GM19240 (cell line): ENCODE results near the gene SHANK2.

ENCODE experiments used
- DNase-seq: peaks from one replicate; pipeline ENCODE4 v3.0.0; 2011; ENCODE audit warnings: low spot score; ENCODE audit not compliant: insufficient read length

The SHANK2 gene

GRCh38 chr11:71269603-71270511, 17.5 kb upstream of the SHANK2 start:
- no peak for DNase-seq

- no peak for DNase-seq
Measured at GRCh38 chr11:71268706-71269321, 16.4 kb upstream of the SHANK2 start.

- no peak for DNase-seq
Measured at GRCh38 chr11:71267807-71268421, 15.5 kb upstream of the SHANK2 start.

- no peak for DNase-seq
Measured at GRCh38 chr11:71266114-71266833, 13.9 kb upstream of the SHANK2 start.

GRCh38 chr11:71265559-71266092, 13.2 kb upstream of the SHANK2 start:
- DNase-seq: no peak

- DNase-seq: no peak
Measured at GRCh38 chr11:71263386-71263785, 11.0 kb upstream of the SHANK2 start.

- DNase-seq: no peak
Measured at GRCh38 chr11:71255800-71256479, 3.6 kb upstream of the SHANK2 start.

- DNase-seq: no peak
Measured at GRCh38 chr11:71255323-71255722, 2.9 kb upstream of the SHANK2 start.

GRCh38 chr11:71253794-71254193, 1.4 kb upstream of the SHANK2 start:
- DNase-seq: no peak

- no peak for DNase-seq
Measured at GRCh38 chr11:71252770-71253730, 673 bp upstream of the SHANK2 start.

- no peak for DNase-seq
Measured at GRCh38 chr11:71251761-71252268, 562 bp downstream of the SHANK2 start.

GRCh38 chr11:71251151-71251721, 1.1 kb downstream of the SHANK2 start:
- no peak for DNase-seq

- DNase-seq: no peak
Measured at GRCh38 chr11:71250523-71251150, 1.7 kb downstream of the SHANK2 start.

- DNase-seq: no peak
Measured at GRCh38 chr11:71249301-71249700, 3.1 kb downstream of the SHANK2 start.

GRCh38 chr11:71248656-71249055, 3.7 kb downstream of the SHANK2 start:
- no peak for DNase-seq

- no peak for DNase-seq
Measured at GRCh38 chr11:71248251-71248570, 4.2 kb downstream of the SHANK2 start.

GRCh38 chr11:71247551-71248250, 4.7 kb downstream of the SHANK2 start:
- DNase-seq: no peak

GRCh38 chr11:71246559-71246958, 5.8 kb downstream of the SHANK2 start:
- no peak for DNase-seq
